GM12801 (cell line): Measurements from ENCODE around the gene SRPX.

ENCODE experiments used
- TF ChIP-seq, protein P1 (sequence below): IDR thresholded peaks from one replicate; pipeline ENCODE4 v1.5.1; 2011; ENCODE audit warnings: control low read depth; ENCODE audit not compliant: insufficient read length; ENCODE audit errors: extremely low read depth

The SRPX gene

DNA sequence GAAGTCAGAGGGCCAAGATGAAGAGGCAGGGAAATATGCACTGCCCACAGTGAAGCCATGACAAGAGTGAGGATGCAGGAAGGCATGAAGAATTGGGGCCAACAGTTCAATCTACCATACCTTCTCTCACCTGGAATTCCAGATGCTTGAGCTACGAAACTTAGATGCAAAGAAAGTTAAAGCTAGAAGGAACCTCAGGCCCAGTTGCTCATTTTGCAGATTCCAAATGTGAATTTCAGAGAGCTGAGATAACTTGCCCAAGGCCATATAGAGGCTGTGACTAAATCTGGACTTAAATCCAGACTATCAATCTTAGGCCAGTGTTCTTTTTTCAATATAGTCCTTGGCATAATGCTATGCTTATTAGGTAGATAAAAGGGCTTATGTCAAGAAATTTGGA lies 92.7 kb downstream of the SRPX start:
- TF ChIP-seq, protein P1, sequence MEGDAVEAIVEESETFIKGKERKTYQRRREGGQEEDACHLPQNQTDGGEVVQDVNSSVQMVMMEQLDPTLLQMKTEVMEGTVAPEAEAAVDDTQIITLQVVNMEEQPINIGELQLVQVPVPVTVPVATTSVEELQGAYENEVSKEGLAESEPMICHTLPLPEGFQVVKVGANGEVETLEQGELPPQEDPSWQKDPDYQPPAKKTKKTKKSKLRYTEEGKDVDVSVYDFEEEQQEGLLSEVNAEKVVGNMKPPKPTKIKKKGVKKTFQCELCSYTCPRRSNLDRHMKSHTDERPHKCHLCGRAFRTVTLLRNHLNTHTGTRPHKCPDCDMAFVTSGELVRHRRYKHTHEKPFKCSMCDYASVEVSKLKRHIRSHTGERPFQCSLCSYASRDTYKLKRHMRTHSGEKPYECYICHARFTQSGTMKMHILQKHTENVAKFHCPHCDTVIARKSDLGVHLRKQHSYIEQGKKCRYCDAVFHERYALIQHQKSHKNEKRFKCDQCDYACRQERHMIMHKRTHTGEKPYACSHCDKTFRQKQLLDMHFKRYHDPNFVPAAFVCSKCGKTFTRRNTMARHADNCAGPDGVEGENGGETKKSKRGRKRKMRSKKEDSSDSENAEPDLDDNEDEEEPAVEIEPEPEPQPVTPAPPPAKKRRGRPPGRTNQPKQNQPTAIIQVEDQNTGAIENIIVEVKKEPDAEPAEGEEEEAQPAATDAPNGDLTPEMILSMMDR = no peak

- TF ChIP-seq, protein P1 = no peak
These were observed 94.5 kb downstream of the SRPX start for GRCh38 chrX:38126179-38126578.

DNA sequence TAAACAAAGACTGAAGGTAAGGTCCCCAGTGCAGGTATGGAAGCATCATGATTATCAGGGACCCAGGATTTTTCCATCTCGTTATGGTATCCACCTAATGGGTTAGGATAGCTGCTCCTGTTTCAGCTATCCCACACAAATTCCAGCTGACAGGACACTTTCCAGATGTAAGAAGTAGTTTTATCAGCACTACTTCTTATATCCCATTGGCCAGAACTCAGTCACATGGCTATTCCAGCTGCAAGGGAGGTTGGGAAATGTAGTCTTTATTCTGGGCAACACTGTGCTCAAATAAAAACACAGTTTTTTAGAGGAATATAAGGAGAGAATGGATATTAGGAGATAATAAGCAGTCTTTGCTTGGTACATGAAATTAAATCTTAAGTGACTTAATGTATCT lies 96.7 kb downstream of the SRPX start:
- TF ChIP-seq, protein P1 = no peak

DNA sequence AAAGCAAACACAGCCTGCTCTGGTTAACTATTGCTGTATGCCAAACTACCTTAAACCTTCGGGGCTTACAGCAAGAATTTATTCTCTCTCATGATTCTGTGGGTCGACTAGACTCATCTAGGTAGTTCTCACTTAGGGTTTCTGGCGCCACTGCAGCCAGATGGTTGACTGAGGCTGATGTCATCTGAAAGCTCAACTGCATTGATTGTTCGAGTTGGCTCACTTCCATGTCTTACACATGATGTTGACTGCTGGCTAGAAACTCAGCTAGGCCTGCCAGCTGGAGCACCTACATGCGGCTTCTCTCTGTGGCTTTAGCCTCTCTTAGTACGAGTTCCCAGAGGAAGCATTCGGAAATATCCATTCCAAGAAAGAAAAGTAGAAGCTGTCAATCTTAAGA lies 103.2 kb downstream of the SRPX start:
- TF ChIP-seq, protein P1 = no peak

DNA sequence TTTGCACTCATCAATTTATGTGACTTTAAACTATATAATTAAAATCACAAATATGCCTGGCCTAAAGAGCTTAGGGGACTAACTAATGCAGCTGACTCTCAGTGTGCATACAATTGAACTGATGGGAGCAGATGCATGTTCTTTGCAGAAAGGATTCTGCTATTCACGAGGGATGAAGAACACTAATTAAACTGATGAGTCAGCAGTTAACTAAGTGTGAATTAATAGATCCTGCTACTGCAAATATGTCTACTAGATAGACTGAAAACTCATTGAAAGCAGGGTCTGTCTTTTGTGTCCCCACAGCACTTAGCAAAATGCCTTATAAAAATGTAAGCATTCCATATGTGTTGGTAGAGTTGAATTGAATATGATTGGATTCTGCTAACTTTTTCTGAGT lies 104.0 kb downstream of the SRPX start:
- TF ChIP-seq, protein P1 = no peak

DNA sequence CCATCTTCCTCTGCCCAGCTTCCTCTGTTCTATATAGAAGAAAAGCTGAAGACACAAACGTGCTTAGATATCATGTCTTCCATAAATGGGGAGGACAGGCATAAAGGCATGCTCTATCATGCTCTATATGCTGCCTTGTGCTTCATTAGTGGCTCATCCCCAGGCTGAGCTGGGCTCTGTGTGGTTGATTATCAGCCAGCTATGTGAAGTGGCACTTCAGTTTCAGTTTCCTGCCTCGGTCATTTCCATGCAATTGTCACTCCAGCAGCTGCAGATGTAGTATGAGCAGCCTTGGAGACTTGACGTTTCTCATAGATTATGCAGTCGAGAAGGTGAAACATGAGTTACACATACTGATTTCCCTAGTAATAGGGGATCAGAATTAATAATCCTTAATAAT lies 108.1 kb downstream of the SRPX start:
- TF ChIP-seq, protein P1 = no peak

- TF ChIP-seq, protein P1 = no peak
These were observed 109.5 kb downstream of the SRPX start for GRCh38 chrX:38111196-38111595.

DNA sequence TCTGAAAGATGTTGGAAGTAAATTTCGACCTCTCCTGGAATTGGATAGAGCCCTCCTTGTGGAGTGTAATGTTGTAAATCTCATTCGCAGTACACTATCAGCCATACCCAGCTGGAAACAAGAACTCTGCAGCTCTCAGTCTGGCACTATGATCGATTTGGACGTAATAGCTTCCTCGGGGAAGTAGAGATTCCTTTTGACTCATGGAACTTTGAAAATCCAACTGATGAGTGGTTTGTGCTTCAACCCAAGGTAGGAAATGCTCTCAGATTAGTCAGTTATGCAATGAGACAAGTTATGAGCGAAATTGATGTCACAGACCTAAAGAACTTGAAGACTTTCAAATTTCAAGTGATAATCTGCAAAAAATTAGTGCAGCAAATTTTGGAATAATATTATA lies 110.4 kb downstream of the SRPX start:
- TF ChIP-seq, protein P1 = no peak
